SK-N-MC (cell line): Measurements from ENCODE around the gene NAV1.
"Not testable (repeated sequence)": the region's sequence is repeated elsewhere in the genome, so short reads cannot be mapped to it uniquely, and the experiment has no call there.

ENCODE experiments used
- DNase-seq: peaks from one replicate; pipeline ENCODE4 v3.0.0-alpha.2; 2011; ENCODE audit warnings: low read depth, low spot score
- H3K27ac ChIP-seq: fragments of 200-600 bp; sonication (generic); 2 replicates; pipeline ENCODE4 v1.5.1; 2016; ENCODE audit warnings: mixed run types
- H3K36me3 ChIP-seq: fragments of 200-600 bp; sonication (generic); 2 replicates; pipeline ENCODE4 v1.6.1; 2017; ENCODE audit warnings: antibody characterized with exemption, low read length, mixed read lengths; ENCODE audit not compliant: insufficient read depth
- H3K4me3 ChIP-seq: fragments of 200-600 bp; sonication (generic); 2 replicates; pipeline ENCODE4 v1.5.1; 2016
- H3K9ac ChIP-seq: fragments of 200-600 bp; sonication (generic); 2 replicates; pipeline ENCODE4 v1.8.0; 2017; ENCODE audit warnings: mixed run types, mixed read lengths; ENCODE audit not compliant: insufficient read length
- H3K9me3 ChIP-seq: fragments of 200-600 bp; sonication (generic); 2 replicates; pipeline ENCODE4 v1.6.1; 2017; ENCODE audit warnings: low read depth, mild to moderate bottlenecking, antibody characterized with exemption, low read length, moderate library complexity, mixed read lengths
- EZH2 ChIP-seq: fragments of 200-600 bp; sonication (generic); IDR thresholded peaks from one replicate; pipeline ENCODE4 v1.6.1; 2017; ENCODE audit warnings: antibody characterized with exemption
- FOXP2 ChIP-seq: optimal IDR thresholded peaks from 2 replicates; pipeline ENCODE3; 2011; ENCODE audit warnings: mild to moderate bottlenecking, moderate library complexity; ENCODE audit not compliant: insufficient read depth; ENCODE audit errors: extremely low read length, control extremely low read depth
- POLR2AphosphoS5 ChIP-seq: IDR thresholded peaks from 2 replicates; pipeline ENCODE4 v1.6.1; 2012; ENCODE audit warnings: mild to moderate bottlenecking, low read depth, low read length, borderline replicate concordance

The NAV1 gene

DNA sequence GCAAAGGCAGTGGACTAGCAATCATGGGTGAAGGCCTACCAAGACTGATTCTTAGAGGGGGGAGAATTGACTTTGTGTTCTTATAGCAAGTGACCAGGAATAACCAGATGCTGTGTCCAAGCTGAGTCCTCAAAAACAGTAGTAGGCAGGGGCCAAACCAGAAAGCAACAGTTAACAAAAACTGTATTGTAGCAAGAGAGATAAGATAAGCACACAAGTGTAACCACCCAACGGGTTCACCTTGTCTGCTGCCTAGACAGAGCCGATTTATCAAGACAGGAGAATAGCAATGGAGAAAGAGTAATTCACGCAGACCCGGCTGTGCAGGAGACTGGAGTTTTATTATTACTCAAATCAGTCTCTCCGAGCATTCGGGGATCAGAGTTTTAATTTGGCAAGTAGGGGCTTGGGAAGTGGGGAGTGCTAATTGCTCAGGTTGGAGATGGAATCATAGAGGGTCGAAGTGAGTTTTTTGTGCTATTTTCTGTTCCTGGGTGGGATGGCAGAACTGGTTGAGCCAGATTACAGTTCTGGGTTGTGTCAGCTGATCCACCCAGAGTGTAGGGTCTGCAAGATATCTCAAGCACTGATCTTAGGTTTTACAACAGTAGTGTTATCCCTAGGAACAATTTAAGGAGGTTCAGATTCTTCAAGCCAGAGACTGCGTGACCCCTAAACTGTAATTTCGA is 23.7 kb upstream of the NAV1 start:
- no peaks in the 10 kb centered on the region for H3K9me3 ChIP-seq
- DNase-seq: no peak
- H3K4me3 ChIP-seq: no peak overlapping the region
- TF ChIP-seq EZH2: no peak
- no peak for TF ChIP-seq POLR2AphosphoS5
- H3K9ac ChIP-seq: peak overlapping the region; percentile 15
- peak overlapping the region; percentile 98 for H3K27ac ChIP-seq
- no peaks in the 10 kb centered on the region for H3K36me3 ChIP-seq

DNA sequence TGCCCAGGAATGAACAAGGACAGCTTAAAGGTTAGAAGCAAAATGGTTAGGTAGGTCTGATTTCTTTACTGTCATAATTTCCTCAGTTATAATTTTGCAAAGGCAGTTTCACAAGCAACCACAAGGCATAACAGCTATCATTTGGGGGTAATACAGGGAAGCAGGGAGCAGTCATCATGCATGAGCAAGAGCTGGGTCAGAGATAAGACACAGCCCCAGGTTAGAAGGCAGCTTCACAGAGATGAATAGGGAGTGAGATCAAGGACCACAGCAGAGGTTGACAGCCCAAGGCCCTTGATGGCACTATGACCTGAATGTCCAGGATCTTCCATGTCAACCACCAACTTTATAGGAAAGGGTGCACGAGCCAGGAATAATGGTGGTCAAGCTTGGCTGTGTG is 23.0 kb upstream of the NAV1 start:
- Histone ChIP-seq H3K36me3 (no peaks in the 10 kb centered on the region), H3K9ac (peak overlapping the region; percentile 54), H3K9me3 (no peaks in the 10 kb centered on the region), H3K27ac (peak overlapping the region; percentile 98), H3K4me3 (peak overlapping the region; percentile 50)
- TF ChIP-seq FOXP2: no peak
- TF ChIP-seq EZH2: no peak
- no peak for TF ChIP-seq POLR2AphosphoS5
- DNase-seq: no peak

DNA sequence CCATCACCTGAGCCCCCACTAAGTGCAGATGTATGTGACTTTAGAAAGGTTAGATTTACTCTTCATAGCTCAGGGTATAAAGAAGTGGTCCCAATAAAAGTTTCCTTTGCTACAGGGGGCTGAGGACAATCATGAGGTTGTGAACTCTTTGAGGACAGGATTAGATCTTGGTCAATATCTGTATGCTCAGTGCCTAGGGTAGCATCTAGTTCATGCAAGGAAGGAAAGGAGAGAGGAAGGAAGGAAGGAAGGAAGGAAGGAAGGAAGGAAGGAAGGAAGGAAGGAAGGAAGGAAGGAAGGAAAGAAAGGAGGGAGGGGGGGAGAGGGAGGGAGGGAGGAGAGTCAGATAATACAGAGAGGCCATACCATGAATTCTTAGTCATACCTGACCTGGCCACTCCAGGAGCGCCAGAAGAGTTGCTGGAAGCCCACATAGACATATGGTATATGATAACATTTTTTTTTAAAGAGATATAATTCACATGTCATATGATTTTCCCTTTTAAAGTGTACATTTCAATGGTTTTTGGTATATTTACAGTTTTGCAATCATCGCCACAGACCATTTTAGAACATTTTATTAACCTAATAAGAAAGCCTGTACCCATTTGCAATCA is 22.3 kb upstream of the NAV1 start:
- no peaks in the 10 kb centered on the region for H3K36me3 ChIP-seq
- TF ChIP-seq EZH2: no peak
- no peak for TF ChIP-seq FOXP2
- peak; percentile 67; the same call in 1 of the 2 replicates for TF ChIP-seq POLR2AphosphoS5
- H3K9me3 ChIP-seq: no peaks in the 10 kb centered on the region
- peak overlapping the region; percentile 50 for H3K4me3 ChIP-seq
- peak overlapping the region; percentile 54 for H3K9ac ChIP-seq
- peak; percentile 97 for DNase-seq
- peak overlapping the region; percentile 98 for H3K27ac ChIP-seq

DNA sequence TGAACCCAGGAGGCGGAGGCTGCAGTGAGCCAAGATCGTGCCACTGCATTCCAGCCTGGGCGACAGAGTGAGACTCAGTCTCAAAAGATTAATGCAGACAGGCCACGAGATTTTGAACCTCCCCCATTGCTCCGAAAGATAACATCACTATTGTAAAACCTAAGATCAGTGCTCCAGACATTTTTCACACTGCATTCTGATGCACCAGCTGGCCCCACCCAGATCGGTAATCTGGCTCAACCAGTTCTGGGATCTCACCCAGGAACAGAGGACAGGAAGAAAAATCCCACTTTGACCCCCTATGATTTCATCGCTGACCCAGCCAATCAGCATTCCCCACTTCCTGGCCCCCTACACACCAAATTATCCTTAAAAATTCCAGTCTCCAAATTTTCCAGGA is 21.3 kb upstream of the NAV1 start:
- DNase-seq: no peak
- TF ChIP-seq FOXP2 (no peak), POLR2AphosphoS5 (no peak), EZH2 (no peak)
- Histone ChIP-seq H3K9ac (peak overlapping the region; percentile 59), H3K27ac (peak overlapping the region; percentile 97), H3K4me3 (peak overlapping the region; percentile 26), H3K9me3 (no peaks in the 10 kb centered on the region), H3K36me3 (no peaks in the 10 kb centered on the region)

DNA sequence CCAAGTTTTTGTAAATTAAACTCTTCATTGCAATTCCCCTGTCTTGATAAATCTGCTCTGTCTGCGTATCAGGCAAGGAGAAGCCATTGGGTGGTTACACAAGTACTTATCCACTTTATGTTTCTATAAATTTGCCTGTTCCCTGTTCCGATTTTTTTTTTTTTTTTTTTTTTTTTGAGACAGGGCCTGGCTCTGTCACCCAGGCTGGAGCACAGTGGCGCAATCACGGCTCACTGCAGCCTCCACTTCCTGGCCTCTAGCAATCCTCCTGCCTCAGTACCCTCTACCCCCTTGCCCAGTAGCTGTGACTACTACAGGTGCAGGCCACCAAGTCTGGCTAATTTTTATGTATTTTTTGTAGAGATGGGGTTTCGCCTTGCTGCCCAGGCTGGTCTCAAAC is 20.9 kb upstream of the NAV1 start:
- Histone ChIP-seq H3K4me3 (peak overlapping the region; percentile 26), H3K9me3 (no peaks in the 10 kb centered on the region), H3K9ac (peak overlapping the region; percentile 64), H3K36me3 (no peaks in the 10 kb centered on the region), H3K27ac (peak overlapping the region; percentile 97)
- TF ChIP-seq POLR2AphosphoS5 (no peak), EZH2 (no peak), FOXP2 (no peak)
- DNase-seq: peak; percentile 72

DNA sequence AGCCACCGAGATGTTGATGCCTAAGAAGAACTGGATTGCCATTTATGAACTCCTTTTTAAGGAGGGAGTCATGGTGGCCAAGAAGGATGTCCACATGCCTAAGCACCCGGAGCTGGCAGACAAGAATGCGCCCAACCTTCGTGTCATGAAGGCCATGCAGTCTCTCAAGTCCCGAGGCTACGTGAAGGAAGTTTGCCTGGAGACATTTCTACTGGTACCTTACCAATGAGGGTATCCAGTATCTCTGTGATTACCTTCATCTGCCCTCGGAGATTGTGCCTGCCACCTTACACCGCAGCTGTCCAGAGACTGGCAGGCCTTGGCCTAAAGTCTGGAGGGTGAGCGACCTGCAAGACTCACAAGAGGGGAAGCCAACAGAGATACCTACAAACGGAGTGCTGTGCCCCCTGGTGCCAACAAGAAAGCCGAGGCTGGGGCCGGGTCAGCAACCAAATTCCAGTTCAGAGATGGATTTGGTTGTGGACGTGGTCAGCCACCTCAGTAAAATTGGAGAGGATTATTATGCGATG is 18.8 kb upstream of the NAV1 start:
- H3K4me3 ChIP-seq, H3K9me3 ChIP-seq, DNase-seq, H3K36me3 ChIP-seq, H3K9ac ChIP-seq: not testable (repeated sequence)
- H3K27ac ChIP-seq: peak overlapping the region; percentile 52; the same call in 1 of the 2 replicates

DNA sequence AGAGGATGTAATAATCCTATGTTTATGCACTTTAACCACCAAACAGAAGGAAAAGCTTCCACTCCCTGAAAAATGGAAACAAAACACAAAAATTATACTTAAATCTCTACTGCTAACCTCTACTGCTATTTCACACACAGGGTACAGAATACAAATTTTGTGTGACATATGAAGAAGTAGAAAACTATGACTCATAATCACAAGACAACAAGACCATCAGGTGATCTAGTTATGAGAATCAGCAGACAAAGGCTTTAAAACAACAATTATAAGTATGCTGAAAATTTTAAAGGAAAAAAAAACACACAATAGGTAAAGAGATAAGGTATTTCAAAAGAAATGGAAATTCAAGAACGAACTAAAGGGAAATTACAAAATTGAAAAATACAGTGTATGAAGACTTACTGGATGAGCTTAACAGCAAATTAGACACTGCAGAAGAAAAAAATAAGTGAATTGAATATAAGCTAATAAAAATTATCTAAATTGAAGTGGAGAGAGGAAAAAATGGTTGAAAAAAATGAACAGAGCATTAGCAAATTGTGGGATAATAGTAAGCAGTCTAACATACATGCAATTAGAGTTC is 13.6 kb upstream of the NAV1 start:
- H3K36me3 ChIP-seq: no peaks in the 10 kb centered on the region
- H3K9me3 ChIP-seq: peaks cover 6% of the 10 kb centered on the region; the same call in 1 of the 2 replicates

DNA sequence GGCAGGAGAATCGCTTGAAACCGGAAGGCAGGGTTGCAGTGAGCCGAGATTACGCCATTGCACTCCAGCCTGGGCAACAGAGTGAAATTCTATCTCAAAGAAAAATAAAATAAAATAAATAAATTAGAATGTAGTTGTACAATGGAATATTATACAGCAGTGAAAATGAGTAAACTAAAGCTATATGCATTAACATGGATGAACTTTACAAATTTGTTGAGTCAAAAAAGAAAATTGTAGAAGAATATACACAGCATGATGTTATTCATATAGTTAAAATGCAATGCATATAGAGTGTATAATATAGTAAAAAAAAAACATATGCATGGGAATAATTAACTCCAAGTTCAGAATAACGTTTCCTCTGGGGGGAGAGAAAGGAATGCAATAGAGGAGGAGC is 11.0 kb upstream of the NAV1 start:
- Histone ChIP-seq H3K27ac (no peak overlapping the region), H3K9me3 (peaks cover 6% of the 10 kb centered on the region; the same call in 1 of the 2 replicates), H3K9ac (no peak overlapping the region), H3K4me3 (no peak overlapping the region), H3K36me3 (no peaks in the 10 kb centered on the region)
- no peak for DNase-seq
- TF ChIP-seq FOXP2 (no peak), POLR2AphosphoS5 (no peak), EZH2 (no peak)

More for the DNA sequence above, 13.6 kb upstream of the NAV1 start:
- Histone ChIP-seq H3K27ac (no peak overlapping the region), H3K9ac (no peak overlapping the region), H3K4me3 (no peak overlapping the region)
- TF ChIP-seq EZH2 (no peak), POLR2AphosphoS5 (no peak), FOXP2 (no peak)
- DNase-seq: no peak
